NCI-H345 treated with DMSO at 0.1 percent for 48 hours (cell line): ENCODE data around the gene IRF2BP2.

Experiments used
- DNase-seq: peaks from one replicate; lab custom pipeline; 2025; ENCODE audit not compliant: unreplicated experiment; lab: John Stamatoyannopoulos, UW

IRF2BP2 gene

DNA sequence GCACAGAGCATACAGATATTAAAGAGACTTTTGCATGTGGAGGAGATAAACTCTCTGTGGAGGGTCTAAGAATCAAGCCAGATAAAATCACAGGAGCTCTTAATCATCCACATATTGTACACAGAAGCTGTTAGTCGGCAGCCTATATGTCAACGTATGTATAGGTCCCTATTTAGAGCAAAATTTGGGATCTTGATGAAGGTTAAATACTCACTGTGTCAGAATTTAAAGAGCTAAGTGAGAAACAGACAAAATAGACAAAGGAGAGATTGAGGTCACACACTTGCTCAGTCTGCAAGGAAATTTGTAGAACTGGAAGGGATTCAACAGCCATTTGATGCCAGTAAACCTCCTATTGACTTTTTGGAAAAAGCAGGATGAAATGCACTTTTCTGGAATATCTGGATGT, 4.1 kb upstream of the IRF2BP2 start:
- DNase-seq = no peak

DNA sequence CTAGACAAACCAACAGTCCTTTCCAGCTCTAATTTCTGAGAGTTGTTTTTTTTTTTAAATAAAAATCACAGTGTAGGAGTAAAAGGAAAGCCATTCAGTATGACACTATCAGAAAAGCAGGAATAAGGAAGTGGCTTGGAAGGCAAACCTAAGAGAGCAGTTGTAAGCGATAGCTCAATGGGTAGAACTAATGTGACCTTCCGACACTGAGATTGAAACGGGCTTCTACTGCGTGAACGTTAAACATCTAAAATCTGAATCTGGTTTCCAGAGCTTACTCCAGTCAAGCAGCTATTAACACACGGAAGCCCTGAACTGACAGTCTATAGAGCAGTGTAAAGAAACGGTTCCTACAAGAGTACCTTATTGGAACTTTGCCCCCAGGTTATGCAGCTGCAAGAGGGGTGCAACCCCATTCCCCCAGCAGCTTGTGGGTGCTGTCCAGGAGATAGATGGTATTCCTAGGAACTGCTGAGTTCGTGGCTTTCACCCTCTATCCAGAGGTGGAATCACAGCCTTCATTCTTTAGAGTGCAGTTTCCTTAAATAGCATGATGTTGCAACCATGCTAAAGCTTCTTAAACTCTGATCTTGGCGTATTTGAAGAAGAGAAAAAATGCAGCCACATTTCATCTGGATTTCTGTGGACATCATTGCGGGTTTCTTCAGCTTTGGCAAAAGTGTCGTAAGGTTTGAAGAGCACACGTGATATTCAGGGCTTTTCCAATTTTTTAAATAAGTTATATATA, 3.3 kb upstream of the IRF2BP2 start:
- peak; percentile 73 for DNase-seq

DNA sequence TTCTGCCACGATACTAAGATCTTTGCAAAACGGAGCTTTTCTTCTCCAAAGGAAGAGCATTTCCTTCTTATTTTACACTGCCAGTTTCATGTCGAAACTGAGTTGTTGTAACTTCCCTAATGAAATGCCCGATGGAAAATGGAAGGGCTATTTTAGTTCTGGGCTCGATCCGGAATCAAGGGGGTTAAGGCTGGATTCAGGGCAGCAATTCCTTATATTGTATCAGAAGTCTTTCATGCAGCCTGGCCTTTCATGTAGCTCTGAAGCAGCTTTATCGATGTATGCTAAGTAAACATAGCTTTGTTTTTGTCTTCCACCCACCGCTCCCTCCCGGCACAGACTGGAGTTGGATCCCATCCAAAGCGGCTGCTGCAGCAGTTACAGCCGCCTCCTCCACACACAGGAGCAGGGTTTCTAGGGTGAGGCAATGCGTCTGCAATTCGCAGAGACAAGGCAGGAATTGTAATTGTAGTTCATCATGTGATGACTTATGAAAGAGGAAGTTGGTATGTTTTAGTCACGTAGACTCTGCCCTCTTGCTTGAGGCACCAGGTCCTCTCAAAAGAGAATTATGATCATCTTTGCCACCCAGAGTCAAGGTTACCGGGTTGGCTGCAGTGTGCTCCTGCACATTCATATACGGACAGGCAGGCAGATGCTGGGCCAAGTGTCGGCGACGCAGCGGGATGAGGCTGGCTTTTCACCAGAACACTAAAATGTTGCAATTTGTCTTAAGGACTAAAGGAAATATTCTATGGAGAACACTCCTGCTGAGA, 2.6 kb upstream of the IRF2BP2 start:
- DNase-seq = peak; percentile 97

DNA sequence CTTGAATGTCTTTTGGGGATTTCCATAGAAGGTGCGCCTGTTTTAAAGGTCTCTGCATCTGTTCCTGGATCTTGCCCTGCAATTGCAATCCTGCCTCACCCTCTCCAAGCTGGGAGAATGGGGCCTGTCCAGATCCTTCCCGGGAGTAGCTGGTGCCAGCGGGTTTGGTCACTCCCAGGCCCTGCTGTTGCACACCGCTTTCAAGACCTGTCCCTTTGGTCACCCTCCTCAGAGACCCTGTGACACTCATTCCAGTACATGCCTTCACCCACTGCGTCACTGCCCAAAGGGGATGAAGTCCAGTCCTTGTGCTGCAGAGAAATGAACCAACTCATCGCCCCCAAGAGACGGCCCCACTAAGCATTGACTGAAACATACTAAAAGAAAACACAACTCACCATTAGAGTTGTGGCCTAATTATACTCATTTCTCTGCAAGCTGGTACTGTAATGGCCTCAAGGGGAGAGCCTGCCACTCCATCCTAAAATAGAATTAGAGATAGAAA, 1.9 kb upstream of the IRF2BP2 start:
- peak; percentile 61 for DNase-seq

DNA sequence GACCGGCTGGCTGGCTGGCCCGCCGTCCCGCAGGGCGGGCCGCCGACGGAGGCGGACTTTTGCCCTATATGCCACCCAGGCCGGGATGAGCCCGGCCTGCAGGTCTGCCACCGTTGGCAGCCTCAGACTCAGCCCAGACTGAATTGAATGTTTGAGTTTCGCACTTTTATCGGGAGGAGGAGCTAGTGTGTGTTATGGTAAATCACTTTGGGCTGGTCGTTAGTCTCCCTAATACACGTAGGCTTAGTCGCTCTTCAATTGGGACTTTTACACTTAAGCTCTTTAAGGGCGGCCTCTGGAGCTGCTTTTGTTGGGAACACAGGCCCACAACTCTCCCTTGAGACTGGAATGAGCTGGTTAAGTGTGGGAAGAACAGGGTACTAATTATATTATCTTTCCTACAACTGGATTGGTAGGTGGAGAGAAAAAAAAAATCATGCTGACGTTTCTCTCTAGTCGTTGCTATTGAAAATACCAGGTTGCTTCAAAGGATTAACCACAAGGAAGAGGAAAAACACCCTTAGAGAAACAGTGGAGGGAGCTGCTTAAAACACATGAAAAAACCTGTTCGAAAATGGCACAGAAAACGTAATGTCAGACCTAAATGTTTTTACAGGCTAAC, 1.4 kb upstream of the IRF2BP2 start:
- peak; percentile 88 for DNase-seq

DNA sequence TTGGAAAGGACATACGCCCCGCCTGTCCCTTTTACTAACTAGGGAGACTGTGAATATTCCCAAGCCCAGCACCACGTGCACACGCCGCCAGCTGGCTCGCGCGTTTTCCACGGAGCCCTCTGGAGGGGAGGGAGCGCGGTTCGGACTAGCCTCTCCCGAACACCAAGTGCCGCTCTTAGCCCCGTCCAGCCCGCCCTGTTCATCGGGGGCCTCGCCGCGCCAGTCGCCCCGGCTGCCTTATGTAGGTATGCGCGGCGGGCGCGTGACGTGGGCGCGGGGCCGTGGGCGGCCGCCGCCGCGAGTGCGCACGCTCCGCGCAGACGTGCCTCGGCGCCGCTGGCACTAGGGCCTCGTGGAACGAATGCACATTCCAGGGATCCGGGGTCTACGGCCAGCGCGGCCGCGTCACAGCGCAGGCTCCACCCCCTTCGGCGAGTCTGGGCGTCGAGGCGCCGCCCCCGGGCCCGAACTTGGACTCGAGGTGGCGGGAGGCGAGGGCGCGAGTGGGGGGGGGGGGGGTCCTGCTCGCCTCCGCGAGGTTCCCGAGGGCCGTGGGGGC, 767 bp upstream of the IRF2BP2 start:
- peak; percentile 89 for DNase-seq

DNA sequence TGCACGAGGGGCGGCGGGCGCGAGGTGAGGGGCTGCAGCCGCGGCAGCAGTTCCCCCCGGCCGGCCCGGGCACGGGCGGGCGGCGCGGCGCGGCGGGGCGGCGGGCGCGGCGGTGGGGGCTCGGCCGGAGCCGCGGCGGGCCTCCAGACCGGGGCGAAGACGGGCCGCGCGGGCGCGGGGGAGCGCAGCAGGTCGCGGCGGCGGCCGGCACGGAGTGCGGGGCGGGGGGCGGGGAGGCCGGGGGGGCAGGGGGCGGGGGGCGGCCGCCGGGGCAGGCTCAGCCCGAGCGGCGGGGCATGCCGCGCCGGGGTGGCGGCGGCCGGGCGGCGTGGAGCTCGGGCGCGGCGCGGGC, 311 bp downstream of the IRF2BP2 start:
- DNase-seq = no peak

DNA sequence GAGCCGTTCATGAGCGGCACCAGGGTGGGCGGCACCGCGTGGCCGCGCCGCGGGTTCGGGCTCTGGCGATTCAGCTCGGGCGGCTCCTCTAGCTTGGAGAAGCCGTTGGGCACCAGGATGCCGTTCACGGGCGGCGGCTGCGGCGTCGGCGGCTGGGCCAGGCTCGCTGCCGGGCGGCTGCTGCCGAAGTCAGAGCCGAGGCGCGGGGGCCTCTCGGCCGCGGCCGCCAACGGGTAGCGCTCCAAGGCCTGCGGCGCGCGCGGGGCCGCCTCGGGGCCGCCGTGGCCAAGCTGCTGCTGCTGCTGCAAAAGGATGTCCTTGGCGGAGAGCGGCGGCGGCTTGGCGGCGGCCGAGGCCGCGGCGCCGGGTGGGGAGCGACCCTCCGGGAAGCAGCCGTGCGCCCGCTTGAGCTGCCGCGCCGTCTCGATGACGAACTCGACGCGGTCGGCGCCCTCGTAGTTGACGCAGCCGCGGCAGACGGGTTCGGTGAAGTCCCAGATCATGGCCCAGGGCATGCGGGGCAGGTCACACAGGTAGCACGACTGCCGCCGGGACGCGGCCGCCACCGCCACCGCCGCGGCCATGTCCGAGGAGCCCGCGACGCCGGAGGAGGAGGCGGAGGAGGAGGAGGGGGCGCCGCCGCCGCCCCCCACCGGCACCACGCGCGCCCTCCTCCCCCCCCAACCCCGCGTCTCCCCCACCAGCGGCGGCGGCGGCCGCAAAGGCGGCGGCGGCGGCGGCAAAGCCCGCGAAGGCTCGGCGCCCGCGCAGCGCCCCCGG, 877 bp downstream of the IRF2BP2 start:
- no peak for DNase-seq

DNA sequence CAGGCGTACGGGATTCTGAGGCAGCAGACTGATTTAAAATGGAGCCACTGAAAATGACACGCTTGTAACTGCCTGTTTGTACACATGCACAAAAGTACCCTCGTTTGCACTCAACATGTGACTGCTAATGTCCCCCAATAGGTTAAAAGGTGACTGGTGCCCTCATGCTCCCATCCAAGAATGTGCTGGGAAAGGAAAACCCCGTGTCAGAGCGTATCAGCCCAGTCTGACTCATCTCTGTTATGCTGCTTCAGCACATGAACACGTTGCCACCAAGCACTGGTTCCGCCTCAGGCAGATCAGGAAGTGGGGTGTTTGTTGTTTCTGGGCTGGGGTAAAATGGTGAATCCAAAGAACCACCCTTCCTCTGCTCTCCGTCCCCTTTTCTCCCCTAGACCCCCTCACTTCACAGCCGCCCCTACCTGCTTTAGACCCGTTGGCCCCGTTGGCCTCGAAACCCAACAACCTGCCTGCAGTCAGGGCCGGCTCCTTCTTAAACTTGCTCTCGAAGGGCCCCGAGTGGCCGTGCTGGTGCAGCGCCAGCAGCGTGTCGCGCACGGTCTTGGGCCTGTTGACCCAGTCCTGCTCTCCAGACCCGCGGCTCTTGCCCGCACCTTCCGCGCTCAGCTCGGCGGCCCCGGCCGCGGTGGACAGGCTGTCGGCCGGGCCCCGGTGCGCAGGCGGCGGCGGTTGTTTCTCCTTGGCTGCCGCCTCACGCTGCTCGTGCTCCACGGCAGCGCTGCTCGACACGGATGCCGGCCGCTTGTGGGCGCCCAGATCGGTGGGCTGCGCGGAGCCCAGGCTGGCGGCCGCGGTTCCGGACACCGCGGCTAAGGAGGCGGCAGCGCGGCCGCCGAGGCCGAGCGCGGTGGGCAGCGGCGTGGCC, 1.7 kb downstream of the IRF2BP2 start:
- DNase-seq = peak; percentile 59

DNA sequence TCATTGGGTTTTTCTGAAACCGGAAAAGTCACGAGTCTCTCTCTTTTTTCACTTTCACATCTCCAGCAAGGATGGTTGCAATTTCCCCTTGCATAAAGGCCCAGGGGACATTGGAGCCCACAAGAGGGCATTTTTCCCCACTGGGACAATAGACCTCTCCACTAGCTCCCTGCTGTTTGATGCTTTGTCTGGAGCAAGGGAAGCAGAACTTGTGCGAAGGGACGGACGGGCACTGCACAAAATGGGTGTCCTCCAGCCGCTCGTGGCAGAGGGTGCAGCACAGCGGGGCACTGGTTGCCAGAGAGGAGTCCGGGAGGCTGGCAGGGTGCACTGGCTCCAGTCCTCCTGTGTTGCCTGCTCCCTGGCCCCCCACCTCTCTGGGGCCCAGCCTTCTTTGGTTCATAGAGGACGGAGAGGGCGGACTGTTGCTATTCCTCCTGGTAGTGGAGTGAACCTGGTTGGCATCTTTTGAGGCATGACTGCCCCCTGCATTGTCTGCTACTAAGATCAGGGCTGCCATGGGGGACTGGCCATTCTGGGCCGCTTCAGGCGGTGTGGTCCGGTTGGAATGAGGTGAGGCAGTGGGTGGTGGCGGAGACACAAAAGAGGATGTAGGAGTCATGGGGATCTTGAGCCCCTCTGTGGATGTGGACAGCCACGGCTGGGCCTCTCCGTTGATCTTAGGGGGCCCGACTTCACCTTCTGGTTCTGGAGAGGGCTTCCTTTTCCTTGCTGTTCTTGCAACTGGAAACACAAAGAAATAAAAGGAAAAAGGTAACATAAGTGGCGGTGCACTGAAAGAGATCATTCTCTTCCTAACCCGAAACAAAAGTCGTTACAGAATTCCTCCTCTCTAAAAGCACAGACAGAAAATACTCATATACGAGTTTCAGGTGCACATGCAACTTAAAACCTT, 2.6 kb downstream of the IRF2BP2 start:
- DNase-seq = peak; percentile 89

DNA sequence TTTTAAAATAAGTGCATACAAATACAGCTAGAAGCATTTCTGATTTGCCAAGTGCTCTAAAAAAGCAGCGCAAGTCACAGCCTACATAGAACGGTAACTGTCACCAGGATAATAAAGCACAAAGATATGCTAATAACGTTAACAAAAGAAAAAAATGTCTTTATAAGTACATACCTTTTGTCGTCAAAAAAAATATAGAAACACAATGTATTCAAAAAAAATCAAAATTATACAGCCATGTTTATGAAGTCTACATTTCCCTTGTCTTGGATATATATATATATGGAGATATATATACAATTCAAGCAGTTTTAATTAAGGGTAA, 3.2 kb downstream of the IRF2BP2 start:
- DNase-seq = no peak

DNA sequence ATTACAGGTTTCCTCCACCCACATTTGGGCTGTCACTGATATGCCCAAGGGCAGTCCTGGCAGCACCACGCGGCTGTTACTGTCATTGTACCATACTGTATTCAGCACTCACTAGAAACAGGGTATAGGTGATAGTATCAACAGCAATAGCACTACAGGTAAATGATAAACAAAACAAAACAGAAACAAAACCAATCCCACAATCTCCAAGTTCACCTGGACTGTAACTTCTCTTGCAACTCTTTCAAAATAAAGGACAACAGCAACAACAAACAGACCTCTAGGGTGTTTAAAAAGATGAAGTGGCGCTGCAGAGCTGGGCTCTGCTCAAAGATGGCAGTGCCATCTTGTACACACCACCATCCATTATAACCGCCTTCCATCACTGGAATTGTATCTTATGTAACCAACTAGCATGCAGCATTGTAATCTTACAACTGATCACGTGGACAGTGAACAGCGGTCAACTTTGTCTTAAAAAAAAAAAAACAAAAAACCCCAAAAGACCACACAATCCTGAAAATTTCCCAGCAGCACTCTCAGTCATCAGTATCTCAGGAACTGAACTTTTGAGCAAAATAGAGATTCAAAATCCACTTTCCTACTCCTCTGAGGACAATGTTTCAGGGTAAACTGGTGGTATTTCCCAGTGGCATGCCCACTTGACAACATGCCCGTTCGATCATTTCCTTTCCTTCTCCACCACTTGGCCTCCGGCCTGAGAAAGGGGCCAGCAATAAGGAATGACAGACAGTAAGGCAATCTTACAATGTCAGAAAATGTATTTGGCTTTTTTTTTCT, 3.8 kb downstream of the IRF2BP2 start:
- DNase-seq = peak; percentile 56

DNA sequence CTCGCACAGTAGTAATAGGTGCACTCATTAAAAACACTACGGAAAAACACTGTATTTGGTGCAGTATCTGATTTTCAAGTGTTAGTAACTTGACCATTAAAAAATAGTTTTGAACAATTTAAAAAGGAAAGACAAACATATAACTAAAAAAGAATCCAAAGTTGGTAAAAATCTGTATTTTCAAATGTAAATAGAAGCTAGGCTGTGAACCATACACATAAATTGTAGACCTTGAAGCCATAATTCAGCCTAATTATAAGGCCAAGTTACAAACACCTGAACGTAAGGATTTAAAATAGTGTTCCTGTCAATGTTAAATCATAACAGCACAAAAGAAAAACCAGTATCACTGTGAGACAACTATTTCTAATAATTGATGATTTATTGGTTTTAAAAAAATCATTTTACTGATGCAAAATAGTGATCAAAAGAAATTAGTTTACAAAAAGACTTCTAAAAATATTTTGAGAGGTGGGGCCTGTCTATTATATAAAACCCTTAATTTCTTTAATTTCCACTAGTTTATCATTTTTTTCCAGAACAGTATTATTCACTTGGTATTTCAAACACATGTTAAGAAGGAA, 4.5 kb downstream of the IRF2BP2 start:
- DNase-seq = no peak

DNA sequence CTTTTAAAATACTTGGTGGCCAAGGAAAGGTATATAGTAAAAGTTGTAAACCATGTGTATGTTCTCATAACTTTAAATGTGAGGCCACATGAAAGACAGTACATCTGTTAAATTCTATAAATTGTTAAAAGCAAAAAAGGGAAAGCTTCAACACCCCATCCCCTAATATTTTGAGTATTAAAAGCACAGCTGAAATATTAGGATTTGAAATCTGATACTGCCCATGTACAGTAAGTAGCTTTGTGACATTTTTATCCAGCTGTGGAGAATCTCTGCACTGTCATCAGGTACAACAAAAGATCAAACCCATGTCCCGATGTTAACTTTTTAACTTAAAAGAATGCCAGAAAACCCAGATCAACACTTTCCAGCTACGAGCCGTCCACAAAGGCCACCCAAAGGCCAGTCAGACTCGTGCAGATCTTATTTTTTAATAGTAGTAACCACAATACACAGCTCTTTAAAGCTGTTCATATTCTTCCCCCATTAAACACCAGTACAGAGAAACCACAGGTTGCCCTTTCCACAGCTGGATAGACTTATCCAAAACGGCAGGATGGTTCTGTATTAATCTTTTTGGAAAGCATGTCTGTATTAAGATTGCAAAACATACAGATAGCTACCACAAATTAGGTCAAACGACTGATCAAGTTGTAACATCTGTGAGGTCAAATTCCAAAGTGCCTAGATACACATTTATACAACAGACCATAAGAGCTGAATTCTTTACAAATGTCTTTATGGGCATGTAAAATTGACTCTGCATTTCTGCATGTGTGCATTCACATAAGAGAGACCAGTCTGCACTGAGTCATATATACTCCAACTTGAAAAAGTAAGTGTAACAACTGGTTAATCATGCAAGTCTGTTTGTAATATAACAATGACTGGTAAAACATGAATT, 5.2 kb downstream of the IRF2BP2 start:
- no peak for DNase-seq

DNA sequence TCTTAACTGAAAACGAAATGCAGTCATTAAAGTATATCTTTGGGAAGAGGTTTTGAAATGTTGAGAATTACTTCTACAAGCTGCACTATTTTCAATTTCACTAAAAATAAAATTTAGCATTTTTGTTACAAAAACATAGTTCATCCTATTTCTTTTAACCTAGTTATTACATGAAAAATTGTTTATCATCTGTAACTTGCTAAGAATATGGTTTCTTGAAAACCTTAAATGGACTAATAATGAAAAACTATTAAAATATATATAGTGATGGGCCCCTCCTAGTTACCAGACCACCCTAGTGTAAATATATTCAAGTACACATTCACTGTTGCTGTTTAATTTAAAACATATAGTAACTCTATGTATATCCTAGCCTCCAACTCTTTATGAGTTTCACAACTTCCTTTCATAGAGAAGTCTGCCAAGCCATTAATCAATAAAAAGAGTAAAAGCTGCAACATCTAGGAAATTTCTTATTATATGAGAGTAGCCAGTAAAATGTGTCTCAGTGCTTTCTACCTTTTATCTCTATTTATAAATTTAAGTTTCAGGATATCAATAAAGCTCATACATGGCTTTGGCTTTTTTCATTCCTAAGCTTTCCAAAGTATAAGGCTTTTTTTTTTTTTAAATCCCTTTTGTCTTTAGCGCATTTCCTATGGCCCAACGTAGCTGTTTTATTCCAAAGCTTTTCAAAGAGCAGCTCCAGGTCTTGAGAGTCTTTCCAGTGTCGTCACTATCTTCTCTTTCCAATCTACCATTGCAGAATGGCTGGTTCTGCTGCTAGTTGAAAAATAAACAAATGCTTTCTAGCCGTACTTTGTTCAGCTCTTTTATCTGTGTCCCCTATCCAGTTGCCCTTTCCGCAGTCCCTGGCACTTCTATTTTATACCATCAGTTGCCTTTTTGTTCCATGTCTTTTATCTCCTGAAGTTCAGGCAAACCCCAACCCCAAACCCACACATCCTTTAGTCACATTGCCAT, 6.5 kb downstream of the IRF2BP2 start:
- peak; percentile 61 for DNase-seq
